Suprapubic skin (tissue), 4 donors: ENCODE measurements around the gene KCNN4.

Source experiments
- EP300 ChIP-seq: sonication (generic); formaldehyde crosslinking; IDR thresholded peaks from one replicate; pipeline ENCODE4 v1.6.1; 2017; ENCODE audit warnings: antibody characterized with exemption
- POLR2AphosphoS5 ChIP-seq, 3 donors: sonication (generic); formaldehyde crosslinking; IDR thresholded peaks; one replicate each; pipeline ENCODE4 v1.6.1; 2017; ENCODE audit warnings: antibody characterized with exemption in 3 of 3
- TF ChIP-seq, protein P1 (sequence below), 2 donors: fragments of 200-600 bp in 1 of 2; fragments of 450-650 bp in 1 of 2; sonication (generic) in 1 of 2; IDR thresholded peaks; one replicate each; pipeline ENCODE4 v1.5.1; 2016 to 2019; ENCODE audit warnings: antibody characterized with exemption in 2 of 2, mild to moderate bottlenecking in 1 of 2, moderate library complexity in 1 of 2

DNA sequence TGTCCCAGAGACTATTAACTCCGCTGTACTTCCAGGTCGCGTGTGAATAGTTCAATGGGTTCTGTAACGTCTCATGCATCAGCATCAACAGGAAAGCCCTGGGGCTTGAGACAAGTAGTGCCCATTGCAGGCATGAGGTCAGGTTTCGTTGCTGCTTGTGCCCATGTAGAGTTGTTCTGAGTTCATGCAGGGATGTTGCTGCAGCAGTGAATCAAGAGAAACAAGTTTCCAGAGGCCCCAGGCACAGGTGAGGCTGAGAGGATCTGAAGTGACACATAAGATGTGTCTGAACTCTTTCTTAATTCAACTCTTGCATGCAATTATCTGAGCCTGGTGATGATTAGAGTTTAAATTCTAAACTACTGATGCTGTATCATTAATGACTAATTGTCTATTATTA lies 37.7 kb upstream of the KCNN4 start:
- TF ChIP-seq, protein P1, sequence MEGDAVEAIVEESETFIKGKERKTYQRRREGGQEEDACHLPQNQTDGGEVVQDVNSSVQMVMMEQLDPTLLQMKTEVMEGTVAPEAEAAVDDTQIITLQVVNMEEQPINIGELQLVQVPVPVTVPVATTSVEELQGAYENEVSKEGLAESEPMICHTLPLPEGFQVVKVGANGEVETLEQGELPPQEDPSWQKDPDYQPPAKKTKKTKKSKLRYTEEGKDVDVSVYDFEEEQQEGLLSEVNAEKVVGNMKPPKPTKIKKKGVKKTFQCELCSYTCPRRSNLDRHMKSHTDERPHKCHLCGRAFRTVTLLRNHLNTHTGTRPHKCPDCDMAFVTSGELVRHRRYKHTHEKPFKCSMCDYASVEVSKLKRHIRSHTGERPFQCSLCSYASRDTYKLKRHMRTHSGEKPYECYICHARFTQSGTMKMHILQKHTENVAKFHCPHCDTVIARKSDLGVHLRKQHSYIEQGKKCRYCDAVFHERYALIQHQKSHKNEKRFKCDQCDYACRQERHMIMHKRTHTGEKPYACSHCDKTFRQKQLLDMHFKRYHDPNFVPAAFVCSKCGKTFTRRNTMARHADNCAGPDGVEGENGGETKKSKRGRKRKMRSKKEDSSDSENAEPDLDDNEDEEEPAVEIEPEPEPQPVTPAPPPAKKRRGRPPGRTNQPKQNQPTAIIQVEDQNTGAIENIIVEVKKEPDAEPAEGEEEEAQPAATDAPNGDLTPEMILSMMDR (IDR thresholded peaks at IDR 0.05), result no peak
- TF ChIP-seq POLR2AphosphoS5 (IDR thresholded peaks at IDR 0.05), result peak in 2 of 3 donors; percentile 8 to 72
- TF ChIP-seq EP300, result no peak
